ENCODE data around the gene SPG7. TPM values are rescaled to one million over a fixed set of nuclear protein-coding genes. Genes with fewer than 3 reads are reported as not detected.

The SPG7 gene
- total RNA-seq, 2 donors from 2014 or later = 107 to 152 TPM

DNA sequence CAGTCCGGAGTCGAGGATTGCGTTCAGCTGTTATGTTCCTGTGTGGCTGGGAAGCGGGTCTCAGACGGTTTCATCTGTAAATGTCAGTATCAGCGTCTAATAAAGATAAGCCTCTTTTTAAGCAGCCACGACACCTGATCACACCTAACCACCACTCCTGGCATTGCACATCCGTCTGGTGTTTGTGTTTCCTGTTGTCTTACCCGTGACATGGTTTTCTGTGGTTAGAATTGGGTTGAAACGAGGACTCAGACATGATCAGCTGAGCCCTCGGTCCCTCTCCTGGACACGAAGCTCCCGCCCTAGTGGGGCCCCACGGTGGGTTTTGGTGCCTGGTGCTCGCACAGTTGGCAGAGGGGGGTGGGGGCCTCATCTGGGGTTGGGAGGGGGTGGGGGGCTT lies 85.6 kb downstream of the SPG7 start:
- intact Hi-C loops (cut with DNase I) = no loop called here
- TF ChIP-seq, protein P1, sequence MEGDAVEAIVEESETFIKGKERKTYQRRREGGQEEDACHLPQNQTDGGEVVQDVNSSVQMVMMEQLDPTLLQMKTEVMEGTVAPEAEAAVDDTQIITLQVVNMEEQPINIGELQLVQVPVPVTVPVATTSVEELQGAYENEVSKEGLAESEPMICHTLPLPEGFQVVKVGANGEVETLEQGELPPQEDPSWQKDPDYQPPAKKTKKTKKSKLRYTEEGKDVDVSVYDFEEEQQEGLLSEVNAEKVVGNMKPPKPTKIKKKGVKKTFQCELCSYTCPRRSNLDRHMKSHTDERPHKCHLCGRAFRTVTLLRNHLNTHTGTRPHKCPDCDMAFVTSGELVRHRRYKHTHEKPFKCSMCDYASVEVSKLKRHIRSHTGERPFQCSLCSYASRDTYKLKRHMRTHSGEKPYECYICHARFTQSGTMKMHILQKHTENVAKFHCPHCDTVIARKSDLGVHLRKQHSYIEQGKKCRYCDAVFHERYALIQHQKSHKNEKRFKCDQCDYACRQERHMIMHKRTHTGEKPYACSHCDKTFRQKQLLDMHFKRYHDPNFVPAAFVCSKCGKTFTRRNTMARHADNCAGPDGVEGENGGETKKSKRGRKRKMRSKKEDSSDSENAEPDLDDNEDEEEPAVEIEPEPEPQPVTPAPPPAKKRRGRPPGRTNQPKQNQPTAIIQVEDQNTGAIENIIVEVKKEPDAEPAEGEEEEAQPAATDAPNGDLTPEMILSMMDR (IDR thresholded peaks at IDR 0.05) = no peak
- TF ChIP-seq POLR2A (IDR thresholded peaks at IDR 0.05) = no peak
- no peak overlapping the region for H3K4me3 ChIP-seq
- H3K9me3 ChIP-seq = no peaks in the 10 kb centered on the region
- DNase-seq = no peak
- H3K27ac ChIP-seq = no peak overlapping the region
- ATAC-seq = no peak
- H3K36me3 ChIP-seq (replicated peaks in 1 of 2; ENCODE audit: insufficient read depth in 1 of 2, low read depth in 2 of 2) = no peaks in the 10 kb centered on the region
- H3K4me1 ChIP-seq = no peaks in the 10 kb centered on the region
- no peaks in the 10 kb centered on the region for H3K27me3 ChIP-seq
- WGBS, 2 donors = 72 to 80% methylated on average over 11 to 15 of the region's 15 CpGs

DNA sequence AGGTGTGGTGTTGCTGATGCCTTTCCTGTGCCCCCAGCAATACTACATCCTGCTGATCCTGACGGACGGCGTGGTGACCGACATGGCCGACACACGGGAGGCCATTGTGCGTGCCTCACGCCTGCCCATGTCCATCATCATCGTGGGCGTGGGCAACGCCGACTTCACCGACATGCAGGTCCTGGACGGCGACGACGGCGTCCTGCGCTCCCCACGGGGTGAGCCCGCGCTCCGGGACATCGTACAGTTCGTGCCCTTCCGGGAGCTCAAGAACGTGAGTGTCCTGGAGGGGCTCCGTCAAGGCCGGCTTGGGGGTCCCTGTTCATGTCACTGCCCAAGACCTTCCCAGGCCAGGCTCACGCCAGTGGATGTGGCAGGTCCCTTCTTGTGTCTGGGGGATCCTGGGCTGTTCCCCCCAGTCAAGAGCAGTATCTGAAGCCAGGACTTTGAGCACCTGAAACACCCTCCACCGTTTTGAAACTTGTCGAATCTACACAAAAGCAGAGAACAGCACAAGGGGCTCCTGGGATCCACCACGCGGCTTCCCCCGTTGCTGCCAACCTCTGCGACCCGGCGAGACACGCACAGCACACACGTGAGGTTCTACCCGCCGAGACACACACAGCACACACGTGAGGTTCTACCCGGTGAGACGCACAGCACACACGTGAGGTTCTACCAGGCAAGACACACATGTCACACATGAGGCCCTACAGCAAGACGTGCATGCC lies 87.3 kb downstream of the SPG7 start:
- TF ChIP-seq, protein P1 (IDR thresholded peaks at IDR 0.05) = no peak
- TF ChIP-seq POLR2A (IDR thresholded peaks at IDR 0.05) = no peak
- intact Hi-C loops (cut with DNase I) = no loop called here
- DNase-seq (no peak), ATAC-seq (no peak)
- no peaks in the 10 kb centered on the region for H3K4me1 ChIP-seq
- no peak overlapping the region for H3K27ac ChIP-seq
- WGBS, 2 donors = 87 to 89% methylated on average over 19 to 42 of the region's 47 CpGs
- H3K27me3 ChIP-seq = no peaks in the 10 kb centered on the region
- H3K9me3 ChIP-seq = no peaks in the 10 kb centered on the region
- H3K36me3 ChIP-seq (replicated peaks in 1 of 2; ENCODE audit: insufficient read depth in 1 of 2, low read depth in 2 of 2) = no peaks in the 10 kb centered on the region
- no peak overlapping the region for H3K4me3 ChIP-seq

DNA sequence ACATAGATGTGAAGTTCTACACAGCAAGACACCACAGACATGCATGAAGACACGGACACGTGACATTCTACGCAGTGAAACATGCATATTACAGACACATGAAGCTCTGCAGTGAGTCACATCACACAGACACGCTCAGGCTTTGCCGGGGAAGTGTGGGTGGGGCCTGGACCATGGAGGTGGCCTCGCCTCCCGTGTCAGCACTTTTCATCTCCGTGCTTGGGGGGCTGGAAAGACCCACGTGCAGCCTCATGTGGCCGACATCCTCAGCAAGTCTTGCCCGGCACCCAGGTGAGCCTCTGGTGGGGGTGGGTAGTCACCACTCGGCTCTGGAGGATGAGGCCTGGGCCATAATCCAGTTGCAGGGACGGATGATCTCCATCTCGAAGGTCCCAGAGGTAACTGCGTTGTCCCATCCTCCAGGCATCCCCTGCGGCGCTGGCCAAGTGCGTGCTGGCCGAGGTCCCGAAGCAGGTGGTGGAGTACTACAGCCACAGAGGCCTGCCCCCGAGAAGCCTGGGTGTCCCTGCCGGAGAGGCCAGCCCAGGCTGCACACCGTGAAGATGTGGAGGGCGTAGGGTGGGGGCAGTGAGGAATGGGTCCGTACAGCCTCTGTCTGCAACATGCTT lies 88.0 kb downstream of the SPG7 start:
- 75 to 86% methylated on average over 14 to 25 of the region's 25 CpGs for WGBS, 2 donors
- DNase-seq (no peak), ATAC-seq (no peak)
- Histone ChIP-seq H3K4me3 (no peak overlapping the region), H3K9me3 (no peaks in the 10 kb centered on the region), H3K4me1 (no peaks in the 10 kb centered on the region), H3K27me3 (no peaks in the 10 kb centered on the region), H3K36me3 (replicated peaks in 1 of 2; ENCODE audit: insufficient read depth in 1 of 2, low read depth in 2 of 2) (no peaks in the 10 kb centered on the region), H3K27ac (no peak overlapping the region)
- no peak for TF ChIP-seq POLR2A (IDR thresholded peaks at IDR 0.05)
- TF ChIP-seq, protein P1 (IDR thresholded peaks at IDR 0.05) = no peak
- intact Hi-C loops (cut with DNase I) = no loop called here

DNA sequence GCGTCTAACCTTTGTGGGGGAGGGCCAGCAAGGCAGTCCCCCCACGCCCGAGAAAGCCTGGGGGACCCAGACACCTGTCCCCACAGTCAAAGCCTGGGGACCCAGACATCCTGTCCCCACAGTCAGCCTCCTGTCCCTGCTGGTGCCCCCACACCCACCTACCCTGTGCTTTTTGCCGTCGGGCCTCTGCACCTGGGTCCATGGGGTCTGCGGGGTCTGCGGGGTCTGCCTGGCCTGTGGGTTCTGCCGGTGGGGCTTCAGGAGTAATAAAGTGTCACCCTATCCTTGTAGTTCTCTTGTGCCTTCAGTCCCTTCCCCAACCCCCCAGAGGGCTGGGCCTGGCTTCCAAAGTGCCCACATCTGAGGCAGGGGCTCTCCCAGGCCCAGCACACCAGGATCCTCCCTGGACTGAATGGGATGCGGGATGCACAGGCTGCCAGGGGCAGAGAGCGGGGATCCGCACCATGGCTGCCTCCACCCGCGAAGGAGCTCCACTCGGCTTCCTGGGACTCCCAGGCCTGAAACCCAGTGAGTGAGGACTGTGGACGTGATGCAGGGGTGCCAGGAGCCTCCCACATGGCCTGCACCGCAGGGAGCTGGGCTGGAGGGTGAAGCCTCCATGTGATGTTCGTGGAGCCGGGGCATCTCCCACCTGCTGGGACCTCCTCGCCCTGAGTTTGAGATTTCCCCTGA lies 88.9 kb downstream of the SPG7 start:
- DNase-seq (no peak), ATAC-seq (no peak)
- intact Hi-C loops (cut with DNase I) = no loop called here
- Histone ChIP-seq H3K4me1 (no peaks in the 10 kb centered on the region), H3K36me3 (replicated peaks in 1 of 2; ENCODE audit: insufficient read depth in 1 of 2, low read depth in 2 of 2) (no peaks in the 10 kb centered on the region), H3K4me3 (no peak overlapping the region), H3K9me3 (no peaks in the 10 kb centered on the region), H3K27me3 (no peaks in the 10 kb centered on the region), H3K27ac (no peak overlapping the region)
- no peak for TF ChIP-seq POLR2A (IDR thresholded peaks at IDR 0.05)
- TF ChIP-seq, protein P1 (IDR thresholded peaks at IDR 0.05) = no peak
- WGBS, 2 donors = 80 to 82% methylated on average over 12 to 18 of the region's 19 CpGs
